H1 (cell line): ENCODE measurements around the gene CTBP2. TPM values are rescaled to one million over a fixed set of nuclear protein-coding genes. Genes with fewer than 3 reads are reported as not detected.

Experiments
- GABPA ChIP-seq: IDR thresholded peaks from 2 replicates; pipeline ENCODE4 v1.6.1; 2011; ENCODE audit warnings: mild to moderate bottlenecking, low read length, moderate library complexity, borderline replicate concordance; ENCODE audit not compliant: insufficient read depth
- PHF8 ChIP-seq: fragments of 200-600 bp; sonication (generic); conservative IDR thresholded peaks from 2 replicates; pipeline ENCODE4 v1.7.1; 2012; ENCODE audit warnings: low read depth, mild to moderate bottlenecking, inconsistent platforms, low read length, moderate library complexity
- RBBP5 ChIP-seq: IDR thresholded peaks from 2 replicates; pipeline ENCODE4 v1.7.1; 2012; ENCODE audit warnings: low read depth, mild to moderate bottlenecking, inconsistent platforms, low read length, moderate library complexity, borderline replicate concordance
- SP1 ChIP-seq: IDR thresholded peaks from 2 replicates; pipeline ENCODE4 v1.6.1; 2011; ENCODE audit warnings: low read depth, low read length
- TAF7 ChIP-seq: optimal IDR thresholded peaks from 2 replicates; pipeline ENCODE3; 2011; ENCODE audit warnings: low read depth, mild to moderate bottlenecking, inconsistent platforms, low read length, moderate library complexity, borderline replicate concordance
- TEAD4 ChIP-seq: IDR thresholded peaks from 2 replicates; pipeline ENCODE4 v1.6.1; 2012; ENCODE audit warnings: low read depth, low read length, inconsistent platforms, mixed read lengths
- polyA plus RNA-seq, 7 experiments: library from polyadenylated mRNA; depleted of rRNA in 3 of 7; stranded (reverse) in 5 of 7; unstranded in 2 of 7; fragments of >200 nt in 5 of 7; fragments of 200-250 nt in 2 of 7; gene quantifications; 1 replicate in 5 of 7; 2 replicates in 1 of 7; 4 replicates in 1 of 7; pipeline versions ENCODE4 v1.2.1 to v1.2.3, GENCODE V29; 2011 to 2013; ENCODE audit warnings: missing spikeins in 2 of 7, mixed read lengths in 2 of 7
- total RNA-seq: library from RNA; stranded (reverse); fragmentation: NEBNext Ultra II Directional; extraction: Animal tissue kit (Norgen Biotek cat#: 25700); gene quantifications from 2 replicates; pipeline ENCODE4 v1.2.1, GENCODE V29; 2021

The CTBP2 gene
- total and polyA plus RNA-seq, 2 of the 8 experiments (the other 6 are each of a cell fraction or from before 2014, with no cell fraction given), result 208 to 221 TPM

DNA sequence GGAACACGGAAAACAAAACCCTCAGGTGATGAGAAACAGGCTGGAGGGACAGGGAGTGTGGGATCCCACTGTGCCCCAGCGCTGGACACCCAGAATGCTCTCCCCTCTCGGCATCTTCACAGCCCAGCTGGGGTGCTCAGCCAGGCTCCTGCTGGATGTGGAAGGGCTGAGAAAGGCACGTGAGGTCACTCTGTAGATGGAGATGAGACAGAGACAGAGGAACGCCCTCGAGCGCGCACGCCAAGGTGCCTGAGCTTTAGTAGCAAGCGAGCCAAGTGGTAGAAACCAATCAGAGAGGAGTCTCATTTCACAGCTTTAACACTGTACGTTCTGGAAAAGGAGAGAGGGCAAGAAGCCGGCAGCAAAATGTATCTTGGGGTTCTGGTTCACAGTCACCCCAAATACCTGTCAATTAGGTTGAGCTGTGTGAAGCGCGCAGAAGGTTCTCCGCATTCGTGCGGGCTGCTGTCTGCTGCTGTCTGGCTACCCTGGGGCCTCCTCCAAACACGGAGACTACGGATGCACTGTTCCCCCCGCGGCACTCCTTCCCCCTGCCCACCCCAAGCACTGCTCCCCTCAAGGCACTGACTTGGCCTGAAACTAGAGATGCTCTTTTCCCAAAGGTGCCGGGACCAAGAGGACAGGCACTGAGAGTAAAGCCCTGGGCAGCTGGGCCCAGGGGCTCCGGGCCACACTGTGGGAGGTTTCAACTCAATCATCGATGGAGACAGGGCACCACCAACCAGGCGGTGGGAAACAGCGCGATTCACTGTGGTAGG, 127.0 kb downstream of the CTBP2 start (continued):
- no peak for TF ChIP-seq GABPA
- TF ChIP-seq SP1, result no peak
- no peak for TF ChIP-seq TAF7
- no peak for TF ChIP-seq TEAD4
- TF ChIP-seq PHF8, result no peak
- no peak for TF ChIP-seq RBBP5
